ENCODE data around the gene EIF2A. TPM values are rescaled to one million over a fixed set of nuclear protein-coding genes. Genes with fewer than 3 reads are reported as not detected.
"Not testable (repeated sequence)": the region's sequence is repeated elsewhere in the genome, so short reads cannot be mapped to it uniquely, and the experiment has no call there.

The EIF2A gene
- total RNA-seq, 2 donors from 2014 or later, result 131 to 149 TPM

- DNase-seq (no peak), ATAC-seq (replicated peaks in 1 of 2) (no peak)
- no peak overlapping the region for H3K27ac Mint-ChIP-seq
- no peaks in the 10 kb centered on the region for H3K9me3 Mint-ChIP-seq
- no peaks in the 10 kb centered on the region for H3K27me3 Mint-ChIP-seq (ENCODE audit: low read depth)
- no peak overlapping the region for H3K4me3 Mint-ChIP-seq
- H3K36me3 Mint-ChIP-seq (ENCODE audit: insufficient read depth in 2 of 2), result no peaks in the 10 kb centered on the region
- peaks cover 35% of the 10 kb centered on the region for H3K4me1 Mint-ChIP-seq (ENCODE audit: low read depth)
Observed at GRCh38 chr3:150597646-150598045, 51.1 kb downstream of the EIF2A start.

- Mint-ChIP-seq H3K4me1 (ENCODE audit: low read depth) (peaks cover 47% of the 10 kb centered on the region), H3K27ac (no peak overlapping the region), H3K27me3 (ENCODE audit: low read depth) (no peaks in the 10 kb centered on the region), H3K36me3 (ENCODE audit: insufficient read depth in 2 of 2) (peaks cover 1 to 7% of the 10 kb centered on the region in 2 donors), H3K9me3 (no peaks in the 10 kb centered on the region), H3K4me3 (no peak overlapping the region)
- ATAC-seq (replicated peaks in 1 of 2) (no peak), DNase-seq (no peak)
Observed at GRCh38 chr3:150599611-150600297, 53.2 kb downstream of the EIF2A start.

GRCh38 chr3:150600647-150601530 is 54.3 kb downstream of the EIF2A start:
- peak overlapping the region; percentile 55 for H3K27ac Mint-ChIP-seq
- not testable (repeated sequence) for ATAC-seq (replicated peaks in 1 of 2); H3K36me3 Mint-ChIP-seq (ENCODE audit: insufficient read depth in 2 of 2); H3K9me3 Mint-ChIP-seq; DNase-seq; H3K27me3 Mint-ChIP-seq (ENCODE audit: low read depth)
- H3K4me3 Mint-ChIP-seq, result peak overlapping the region; percentile 94 to 98
- peaks cover 53% of the 10 kb centered on the region for H3K4me1 Mint-ChIP-seq (ENCODE audit: low read depth)

GRCh38 chr3:150602426-150603152 is 56.0 kb downstream of the EIF2A start:
- no peaks in the 10 kb centered on the region for H3K27me3 Mint-ChIP-seq (ENCODE audit: low read depth)
- H3K27ac Mint-ChIP-seq, result peak overlapping the region; percentile 98
- H3K4me1 Mint-ChIP-seq (ENCODE audit: low read depth), result peaks cover 70% of the 10 kb centered on the region

GRCh38 chr3:150603153-150603979 is 56.8 kb downstream of the EIF2A start, which contains the start of gene SELENOT:
SELENOT (plus strand) TSS chr3:150603321; CDS start chr3:150603363, 42 bp downstream.
- H3K4me3 Mint-ChIP-seq, result peak within 1 kb of the TSS; percentile 94 to 98
- peak within 1 kb of the TSS; percentile 98 for H3K27ac Mint-ChIP-seq
- peak; percentile 89 for ATAC-seq (replicated peaks in 1 of 2)
- H3K36me3 Mint-ChIP-seq (ENCODE audit: insufficient read depth in 2 of 2), result peaks cover 10 to 18% of the 10 kb centered on the region in 2 donors
- no peaks in the 10 kb centered on the region for H3K9me3 Mint-ChIP-seq
- peak; percentile 94 to 97 for DNase-seq
- H3K4me1 Mint-ChIP-seq (ENCODE audit: low read depth), result peaks cover 77% of the 10 kb centered on the region
- no peaks in the 10 kb centered on the region for H3K27me3 Mint-ChIP-seq (ENCODE audit: low read depth)

More at GRCh38 chr3:150602426-150603152, 56.0 kb downstream of the EIF2A start:
- Mint-ChIP-seq H3K4me3 (peak overlapping the region; percentile 94 to 98), H3K36me3 (ENCODE audit: insufficient read depth in 2 of 2) (peaks cover 10 to 14% of the 10 kb centered on the region in 2 donors), H3K9me3 (no peaks in the 10 kb centered on the region)
- ATAC-seq (replicated peaks in 1 of 2) (no peak), DNase-seq (no peak)

- no peak for DNase-seq
- Mint-ChIP-seq H3K27ac (peak overlapping the region; percentile 98), H3K9me3 (no peaks in the 10 kb centered on the region), H3K4me1 (ENCODE audit: low read depth) (peaks cover 81% of the 10 kb centered on the region), H3K4me3 (peak overlapping the region; percentile 94 to 98), H3K27me3 (ENCODE audit: low read depth) (no peaks in the 10 kb centered on the region), H3K36me3 (ENCODE audit: insufficient read depth in 2 of 2) (peaks cover 10 to 18% of the 10 kb centered on the region in 2 donors)
- ATAC-seq (replicated peaks in 1 of 2), result no peak
Observed at GRCh38 chr3:150603980-150604319, 57.4 kb downstream of the EIF2A start.

GRCh38 chr3:150605998-150606641 is 59.5 kb downstream of the EIF2A start:
- no peak for DNase-seq
- H3K27me3 Mint-ChIP-seq (ENCODE audit: low read depth), result no peaks in the 10 kb centered on the region
- H3K27ac Mint-ChIP-seq, result peak overlapping the region; percentile 95
- peaks cover 79% of the 10 kb centered on the region for H3K4me1 Mint-ChIP-seq (ENCODE audit: low read depth)
- peak overlapping the region; percentile 67 to 93 for H3K4me3 Mint-ChIP-seq
- peaks cover 10 to 20% of the 10 kb centered on the region in 2 donors for H3K36me3 Mint-ChIP-seq (ENCODE audit: insufficient read depth in 2 of 2)
- ATAC-seq (replicated peaks in 1 of 2), result no peak
- no peaks in the 10 kb centered on the region for H3K9me3 Mint-ChIP-seq

- no peak for DNase-seq
- H3K4me3 Mint-ChIP-seq, result peak overlapping the region; percentile 19 to 41
- peaks cover 75% of the 10 kb centered on the region for H3K4me1 Mint-ChIP-seq (ENCODE audit: low read depth)
- H3K27me3 Mint-ChIP-seq (ENCODE audit: low read depth), result no peaks in the 10 kb centered on the region
- no peak for ATAC-seq (replicated peaks in 1 of 2)
- H3K9me3 Mint-ChIP-seq, result no peaks in the 10 kb centered on the region
- H3K27ac Mint-ChIP-seq, result peak overlapping the region; percentile 39
- peaks cover 10 to 22% of the 10 kb centered on the region in 2 donors for H3K36me3 Mint-ChIP-seq (ENCODE audit: insufficient read depth in 2 of 2)
Observed at GRCh38 chr3:150607267-150608065, 60.9 kb downstream of the EIF2A start.

GRCh38 chr3:150609988-150610387 is 63.4 kb downstream of the EIF2A start:
- Mint-ChIP-seq H3K4me3 (peak overlapping the region; percentile 47 to 80), H3K27me3 (ENCODE audit: low read depth) (no peaks in the 10 kb centered on the region), H3K36me3 (ENCODE audit: insufficient read depth in 2 of 2) (peaks cover 10 to 33% of the 10 kb centered on the region in 2 donors), H3K9me3 (peaks cover 2% of the 10 kb centered on the region in 2 donors), H3K4me1 (ENCODE audit: low read depth) (peaks cover 83% of the 10 kb centered on the region), H3K27ac (peak overlapping the region; percentile 77)
- no peak for DNase-seq
- peak; percentile 43 to 53 for ATAC-seq (replicated peaks in 1 of 2)

- Mint-ChIP-seq H3K27ac (peak overlapping the region; percentile 77), H3K9me3 (peaks cover 2% of the 10 kb centered on the region in 2 donors), H3K27me3 (ENCODE audit: low read depth) (no peaks in the 10 kb centered on the region), H3K36me3 (ENCODE audit: insufficient read depth in 2 of 2) (peaks cover 10 to 38% of the 10 kb centered on the region in 2 donors), H3K4me3 (peak overlapping the region in 1 of 2 donors; percentile 80), H3K4me1 (ENCODE audit: low read depth) (peaks cover 79% of the 10 kb centered on the region)
- ATAC-seq (replicated peaks in 1 of 2), result no peak
- DNase-seq, result no peak
Observed at GRCh38 chr3:150610785-150611184, 64.2 kb downstream of the EIF2A start.

GRCh38 chr3:150611666-150612065 is 65.1 kb downstream of the EIF2A start:
- DNase-seq (no peak), ATAC-seq (replicated peaks in 1 of 2) (no peak)
- H3K9me3 Mint-ChIP-seq, result peaks cover 2% of the 10 kb centered on the region in 2 donors
- no peaks in the 10 kb centered on the region for H3K27me3 Mint-ChIP-seq (ENCODE audit: low read depth)
- peaks cover 72% of the 10 kb centered on the region for H3K4me1 Mint-ChIP-seq (ENCODE audit: low read depth)
- H3K36me3 Mint-ChIP-seq (ENCODE audit: insufficient read depth in 2 of 2), result peaks cover 7 to 34% of the 10 kb centered on the region in 2 donors
- no peak overlapping the region for H3K27ac Mint-ChIP-seq
- H3K4me3 Mint-ChIP-seq, result no peak overlapping the region
